Panc1 (cell line): ENCODE results near the gene KRT4. TPM values are rescaled to one million over a fixed set of nuclear protein-coding genes. Genes with fewer than 3 reads are reported as not detected.

Experiments used
- ATAC-seq: fragments of 200-7000 bp; cut with Tn5 transposase; 2 replicates; pipeline ENCODE4 v1.9.1; 2020; ENCODE audit warnings: mild to moderate bottlenecking, moderate library complexity
- BruUV-seq: library from RNA; stranded (reverse); fragments of 400-500 nt; replicated peaks from 2 replicates; lab custom pipeline; 2021; lab: Mats Ljungman, UMichigan
- CTCF ChIA-PET: fragments of 300-600 bp; sonication (Branson Sonifier 250); formaldehyde crosslinking; loops from one replicate; lab custom pipeline; 2022; ENCODE audit warnings: antibody characterized with exemption; lab: Charles Lee
- POLR2A ChIA-PET: fragments of 300-600 bp; sonication (Branson Sonifier 250); formaldehyde crosslinking; loops from one replicate; lab custom pipeline; 2022; ENCODE audit warnings: antibody characterized with exemption; lab: Charles Lee
- DNase-seq: peaks from one replicate; pipeline ENCODE4 v3.0.0-alpha.2; 2010; ENCODE audit warnings: low read depth, low spot score
- H3K27ac ChIP-seq: 2 replicates; pipeline ENCODE4 v1.5.1; 2011; ENCODE audit warnings: mild to moderate bottlenecking, low read length, inconsistent platforms
- H3K27me3 ChIP-seq: fragments of 200-500 bp; sonication (Bioruptor generic); 2 replicates; pipeline ENCODE4 v1.6.0; 2014; ENCODE audit warnings: low read length, inconsistent platforms; ENCODE audit not compliant: control insufficient read depth, insufficient read depth
- H3K36me3 ChIP-seq: fragments of 200-500 bp; sonication (Bioruptor generic); 2 replicates; pipeline ENCODE4 v1.5.1; 2014; ENCODE audit warnings: inconsistent platforms, mild to moderate bottlenecking, low read length, moderate library complexity; ENCODE audit not compliant: control insufficient read depth, insufficient read depth
- H3K4me1 ChIP-seq: 2 replicates; pipeline ENCODE4 v1.5.1; 2011; ENCODE audit warnings: inconsistent platforms, mild to moderate bottlenecking, low read length, moderate library complexity; ENCODE audit not compliant: control insufficient read depth, insufficient read depth
- H3K4me3 ChIP-seq, 2 experiments: 2 replicates each; pipeline ENCODE4 v1.5.1; 2011 to 2012; ENCODE audit warnings: low read depth in 2 of 2, low read length in 2 of 2, mild to moderate bottlenecking in 2 of 2, inconsistent platforms in 1 of 2, moderate library complexity in 1 of 2
- H3K9me3 ChIP-seq: fragments of 200-500 bp; sonication (Bioruptor generic); 2 replicates; pipeline ENCODE4 v1.5.1; 2014; ENCODE audit warnings: low read depth, mild to moderate bottlenecking, inconsistent platforms, low read length, moderate library complexity; ENCODE audit not compliant: control insufficient read depth, insufficient read depth
- POLR2AphosphoS5 ChIP-seq: IDR thresholded peaks from 2 replicates; pipeline ENCODE4 v1.6.1; 2012; ENCODE audit warnings: mild to moderate bottlenecking, low read depth, low read length, moderate library complexity
- SIN3A ChIP-seq: IDR thresholded peaks from 2 replicates; pipeline ENCODE4 v1.6.1; 2012; ENCODE audit warnings: low read depth, mild to moderate bottlenecking, low read length, moderate library complexity, borderline replicate concordance; ENCODE audit not compliant: insufficient read depth
- TCF7L2 ChIP-seq: IDR thresholded peaks from 2 replicates; pipeline ENCODE4 v1.6.1; 2011; ENCODE audit warnings: mild to moderate bottlenecking, low read depth, low read length, inconsistent platforms
- in situ Hi-C: cut with HindIII; loops from 2 replicates; pipeline ENCODE4 v1.10.0; 2016; ENCODE audit warnings: low sequenced_read_pairs, low pct_unique_long_range_greater_than_20kb
- intact Hi-C: fragments of 100-400 bp; cut with micrococcal nuclease; formaldehyde crosslinking; loops from one replicate; pipeline ENCODE4 v1.10.0; 2022; ENCODE audit not compliant: unreplicated experiment
- total RNA-seq: library from RNA; stranded (reverse); gene quantifications from one replicate; pipeline ENCODE4 v1.2.1, GENCODE V29; 2021; ENCODE audit not compliant: unreplicated experiment
- TF ChIP-seq, protein P1 (sequence below): fragments of 450-650 bp; IDR thresholded peaks from 2 replicates; pipeline ENCODE4 v1.5.1; 2017; ENCODE audit warnings: mild to moderate bottlenecking
- TF ChIP-seq, protein P2 (sequence below), 2 experiments: IDR thresholded peaks; 2 replicates each; pipeline ENCODE4 v1.6.1; 2011 to 2012; ENCODE audit warnings: low read depth in 2 of 2, control low read depth in 1 of 2, low read length in 1 of 2, mild to moderate bottlenecking in 1 of 2, moderate library complexity in 1 of 2; ENCODE audit not compliant: insufficient read depth in 1 of 2

KRT4 gene
- total RNA-seq, 1 experiment from 2014 or later, result 0.15 TPM

GRCh38 chr12:52812749-52813148 is 1.2 kb downstream of the KRT4 start:
- Histone ChIP-seq H3K27ac (no peak overlapping the region), H3K36me3 (no peaks in the 10 kb centered on the region), H3K27me3 (peaks cover 6% of the 10 kb centered on the region; the same call in 1 of the 2 replicates), H3K4me1 (peaks cover 5% of the 10 kb centered on the region; the same call in 1 of the 2 replicates), H3K4me3 (no peak overlapping the region), H3K9me3 (no peaks in the 10 kb centered on the region)
- intact Hi-C loops (no loop called here), in situ Hi-C loops (no loop called here)
- ChIA-PET CTCF (no interaction called here), POLR2A (no interaction called here)
- no peak for DNase-seq
- BruUV-seq, result no TSS peak
- no peak for ATAC-seq
- TF ChIP-seq, protein P1, sequence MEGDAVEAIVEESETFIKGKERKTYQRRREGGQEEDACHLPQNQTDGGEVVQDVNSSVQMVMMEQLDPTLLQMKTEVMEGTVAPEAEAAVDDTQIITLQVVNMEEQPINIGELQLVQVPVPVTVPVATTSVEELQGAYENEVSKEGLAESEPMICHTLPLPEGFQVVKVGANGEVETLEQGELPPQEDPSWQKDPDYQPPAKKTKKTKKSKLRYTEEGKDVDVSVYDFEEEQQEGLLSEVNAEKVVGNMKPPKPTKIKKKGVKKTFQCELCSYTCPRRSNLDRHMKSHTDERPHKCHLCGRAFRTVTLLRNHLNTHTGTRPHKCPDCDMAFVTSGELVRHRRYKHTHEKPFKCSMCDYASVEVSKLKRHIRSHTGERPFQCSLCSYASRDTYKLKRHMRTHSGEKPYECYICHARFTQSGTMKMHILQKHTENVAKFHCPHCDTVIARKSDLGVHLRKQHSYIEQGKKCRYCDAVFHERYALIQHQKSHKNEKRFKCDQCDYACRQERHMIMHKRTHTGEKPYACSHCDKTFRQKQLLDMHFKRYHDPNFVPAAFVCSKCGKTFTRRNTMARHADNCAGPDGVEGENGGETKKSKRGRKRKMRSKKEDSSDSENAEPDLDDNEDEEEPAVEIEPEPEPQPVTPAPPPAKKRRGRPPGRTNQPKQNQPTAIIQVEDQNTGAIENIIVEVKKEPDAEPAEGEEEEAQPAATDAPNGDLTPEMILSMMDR, result no peak
- TF ChIP-seq POLR2AphosphoS5 (no peak), TCF7L2 (no peak), SIN3A (no peak)
- TF ChIP-seq, protein P2, sequence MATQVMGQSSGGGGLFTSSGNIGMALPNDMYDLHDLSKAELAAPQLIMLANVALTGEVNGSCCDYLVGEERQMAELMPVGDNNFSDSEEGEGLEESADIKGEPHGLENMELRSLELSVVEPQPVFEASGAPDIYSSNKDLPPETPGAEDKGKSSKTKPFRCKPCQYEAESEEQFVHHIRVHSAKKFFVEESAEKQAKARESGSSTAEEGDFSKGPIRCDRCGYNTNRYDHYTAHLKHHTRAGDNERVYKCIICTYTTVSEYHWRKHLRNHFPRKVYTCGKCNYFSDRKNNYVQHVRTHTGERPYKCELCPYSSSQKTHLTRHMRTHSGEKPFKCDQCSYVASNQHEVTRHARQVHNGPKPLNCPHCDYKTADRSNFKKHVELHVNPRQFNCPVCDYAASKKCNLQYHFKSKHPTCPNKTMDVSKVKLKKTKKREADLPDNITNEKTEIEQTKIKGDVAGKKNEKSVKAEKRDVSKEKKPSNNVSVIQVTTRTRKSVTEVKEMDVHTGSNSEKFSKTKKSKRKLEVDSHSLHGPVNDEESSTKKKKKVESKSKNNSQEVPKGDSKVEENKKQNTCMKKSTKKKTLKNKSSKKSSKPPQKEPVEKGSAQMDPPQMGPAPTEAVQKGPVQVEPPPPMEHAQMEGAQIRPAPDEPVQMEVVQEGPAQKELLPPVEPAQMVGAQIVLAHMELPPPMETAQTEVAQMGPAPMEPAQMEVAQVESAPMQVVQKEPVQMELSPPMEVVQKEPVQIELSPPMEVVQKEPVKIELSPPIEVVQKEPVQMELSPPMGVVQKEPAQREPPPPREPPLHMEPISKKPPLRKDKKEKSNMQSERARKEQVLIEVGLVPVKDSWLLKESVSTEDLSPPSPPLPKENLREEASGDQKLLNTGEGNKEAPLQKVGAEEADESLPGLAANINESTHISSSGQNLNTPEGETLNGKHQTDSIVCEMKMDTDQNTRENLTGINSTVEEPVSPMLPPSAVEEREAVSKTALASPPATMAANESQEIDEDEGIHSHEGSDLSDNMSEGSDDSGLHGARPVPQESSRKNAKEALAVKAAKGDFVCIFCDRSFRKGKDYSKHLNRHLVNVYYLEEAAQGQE (IDR thresholded peaks at IDR 0.05; ENCODE audit: insufficient read depth in 1 of 2, low read depth in 2 of 2, low read length in 1 of 2), result no peak

- in situ Hi-C loops, result no loop called here
- Histone ChIP-seq H3K27ac (no peak overlapping the region), H3K4me3 (no peak overlapping the region), H3K27me3 (peaks cover 6% of the 10 kb centered on the region; the same call in 1 of the 2 replicates), H3K4me1 (peaks cover 5% of the 10 kb centered on the region; the same call in 1 of the 2 replicates), H3K36me3 (no peaks in the 10 kb centered on the region), H3K9me3 (no peaks in the 10 kb centered on the region)
- ATAC-seq (no peak), DNase-seq (no peak)
- CTCF ChIA-PET, result interaction anchor here (1.1 kb wide), 1 partner anchor 68 kb away, joined by 5 read pairs; no protein-coding TSS in a partner anchor
- intact Hi-C loops, result no loop called here
- BruUV-seq, result no TSS peak
- POLR2A ChIA-PET, result no interaction called here
- TF ChIP-seq POLR2AphosphoS5 (no peak), TCF7L2 (no peak), SIN3A (no peak)
- TF ChIP-seq, protein P2 (IDR thresholded peaks at IDR 0.05; ENCODE audit: insufficient read depth in 1 of 2, low read depth in 2 of 2, low read length in 1 of 2), result no peak
- TF ChIP-seq, protein P1, result no peak
Observed at GRCh38 chr12:52812073-52812400, 1.9 kb downstream of the KRT4 start.
